ENCODE data around the gene DES.
"Not testable (repeated sequence)": the region's sequence is repeated elsewhere in the genome, so short reads cannot be mapped to it uniquely, and the experiment has no call there.

The DES gene

GRCh38 chr2:219400562-219400961 is 17.6 kb upstream of the DES start:
- DNase-seq, result no peak

DNA sequence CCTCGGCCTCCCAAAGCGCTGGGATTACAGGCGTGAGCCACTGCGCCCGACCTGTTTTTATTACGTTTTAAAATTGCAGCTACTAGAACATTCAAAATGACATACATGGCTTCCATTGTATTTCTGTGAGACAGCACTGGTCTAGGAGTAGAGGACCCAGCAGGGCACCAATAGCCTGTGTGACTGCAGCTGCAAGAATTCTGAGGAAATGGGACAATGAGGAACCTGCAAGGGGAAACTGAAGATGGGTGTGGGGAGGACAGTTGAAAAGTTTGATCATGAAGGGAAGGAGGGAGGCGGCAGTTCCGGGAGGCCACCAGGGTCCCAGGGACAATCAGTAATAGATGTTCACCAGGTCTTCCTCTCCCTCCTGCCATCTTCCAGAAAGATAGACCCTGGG is 16.6 kb upstream of the DES start:
- DNase-seq, result no peak

- peak; percentile 64 to 67 for DNase-seq
Measured at GRCh38 chr2:219402665-219403515, 15.3 kb upstream of the DES start.

- DNase-seq, result no peak
Measured at GRCh38 chr2:219403861-219404260, 14.3 kb upstream of the DES start.

DNA sequence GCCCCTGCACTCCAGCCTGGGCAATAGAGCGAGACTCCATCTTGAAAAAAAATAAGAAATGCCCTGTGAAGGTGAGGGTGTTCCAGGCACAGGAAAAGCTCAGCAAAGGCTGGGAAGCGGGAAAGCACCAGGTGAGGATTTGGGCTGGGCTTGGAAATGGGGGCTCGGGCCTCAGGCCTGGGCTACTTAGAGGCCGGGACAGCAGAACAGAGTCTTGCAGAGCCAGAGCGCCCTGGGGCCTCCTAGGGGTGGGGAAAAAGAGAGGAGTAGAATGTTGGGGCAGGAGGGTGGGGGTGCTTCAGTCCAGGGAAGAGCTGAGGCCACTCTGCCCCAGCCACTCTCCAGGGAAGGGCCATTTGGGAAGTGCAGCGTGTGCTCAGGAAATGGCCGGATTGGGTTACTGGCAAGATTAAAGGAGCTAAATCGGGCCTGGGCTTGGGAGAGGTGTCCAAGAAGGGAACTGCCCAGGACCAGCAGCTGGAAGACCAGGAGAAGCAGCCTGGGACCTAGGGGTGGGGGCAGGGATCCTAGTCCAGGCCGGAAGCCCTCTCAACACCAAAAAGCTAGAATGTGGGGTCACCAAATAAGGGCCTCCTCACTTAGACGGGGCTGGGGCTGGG is 13.8 kb upstream of the DES start:
- DNase-seq, result no peak

DNA sequence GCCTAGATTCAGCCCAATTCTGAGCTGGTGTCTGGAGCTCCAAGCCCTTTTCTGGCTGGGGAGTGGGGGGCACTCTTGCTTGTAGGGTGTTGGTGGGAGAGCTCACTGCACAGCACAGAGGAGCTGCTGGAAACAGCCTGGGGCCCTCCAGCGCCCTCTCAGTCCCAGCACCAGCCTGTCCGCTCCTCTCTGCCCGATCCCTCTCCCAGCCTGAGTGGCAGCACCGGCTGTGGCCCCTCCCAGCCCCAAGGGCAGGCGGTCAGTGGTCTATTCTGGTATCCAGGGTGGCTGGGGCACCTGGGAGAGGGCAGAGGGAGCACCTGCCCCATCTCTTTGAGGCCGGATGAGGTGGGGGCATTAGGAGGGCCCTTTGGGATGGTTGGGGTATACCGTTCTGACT is 13.2 kb upstream of the DES start:
- DNase-seq, result no peak

- DNase-seq, result no peak
Measured at GRCh38 chr2:219405451-219405850, 12.7 kb upstream of the DES start.

GRCh38 chr2:219405958-219406860 is 12.0 kb upstream of the DES start:
- DNase-seq, result no peak

DNA sequence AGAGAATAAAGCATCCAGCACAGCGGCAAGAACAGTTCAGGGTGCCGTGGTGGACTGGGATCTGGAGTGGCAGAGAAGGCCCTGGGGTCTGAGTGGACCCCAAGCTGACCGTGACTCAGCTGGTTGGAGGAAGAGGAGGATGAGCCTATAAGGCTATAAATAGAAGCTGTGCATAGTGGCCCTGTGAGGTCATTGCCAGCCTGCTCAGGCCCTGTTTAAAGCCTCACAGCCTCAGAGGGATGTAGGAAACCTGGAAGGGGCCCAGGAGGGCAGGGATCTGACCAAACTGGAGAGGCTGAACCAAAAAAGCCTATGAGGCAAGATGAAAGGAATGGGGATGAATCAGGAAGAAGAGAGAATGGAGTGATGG is 11.3 kb upstream of the DES start:
- no peak for DNase-seq

- DNase-seq, result not testable (repeated sequence)
Measured at GRCh38 chr2:219407343-219407742, 10.8 kb upstream of the DES start.

- DNase-seq, result no peak
Measured at GRCh38 chr2:219408204-219408603, 10.0 kb upstream of the DES start.

DNA sequence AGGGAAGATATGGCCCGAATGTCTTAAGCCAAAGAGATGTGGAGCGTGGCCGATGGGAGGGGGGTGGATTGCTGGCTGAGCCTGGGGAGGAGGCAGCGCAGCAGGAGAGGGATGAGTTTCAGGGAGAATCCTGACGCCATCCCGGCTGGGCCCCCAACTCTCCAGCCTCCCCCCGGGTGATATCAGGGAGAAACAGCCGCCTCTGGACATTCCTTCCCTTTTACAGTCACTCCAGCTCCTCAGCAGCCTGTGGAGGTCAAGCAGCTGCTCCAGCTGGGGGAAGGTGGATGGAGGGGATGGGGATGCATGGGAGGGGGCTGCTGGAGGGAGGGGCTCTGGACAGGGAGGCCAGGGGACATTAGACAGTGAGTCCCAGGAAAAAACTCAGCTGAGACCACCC is 9.5 kb upstream of the DES start:
- DNase-seq, result no peak

GRCh38 chr2:219409619-219410018 is 8.6 kb upstream of the DES start:
- no peak for DNase-seq

- no peak for DNase-seq
Measured at GRCh38 chr2:219410390-219410789, 7.8 kb upstream of the DES start.

- DNase-seq, result no peak
Measured at GRCh38 chr2:219414857-219415256, 3.3 kb upstream of the DES start.

DNA sequence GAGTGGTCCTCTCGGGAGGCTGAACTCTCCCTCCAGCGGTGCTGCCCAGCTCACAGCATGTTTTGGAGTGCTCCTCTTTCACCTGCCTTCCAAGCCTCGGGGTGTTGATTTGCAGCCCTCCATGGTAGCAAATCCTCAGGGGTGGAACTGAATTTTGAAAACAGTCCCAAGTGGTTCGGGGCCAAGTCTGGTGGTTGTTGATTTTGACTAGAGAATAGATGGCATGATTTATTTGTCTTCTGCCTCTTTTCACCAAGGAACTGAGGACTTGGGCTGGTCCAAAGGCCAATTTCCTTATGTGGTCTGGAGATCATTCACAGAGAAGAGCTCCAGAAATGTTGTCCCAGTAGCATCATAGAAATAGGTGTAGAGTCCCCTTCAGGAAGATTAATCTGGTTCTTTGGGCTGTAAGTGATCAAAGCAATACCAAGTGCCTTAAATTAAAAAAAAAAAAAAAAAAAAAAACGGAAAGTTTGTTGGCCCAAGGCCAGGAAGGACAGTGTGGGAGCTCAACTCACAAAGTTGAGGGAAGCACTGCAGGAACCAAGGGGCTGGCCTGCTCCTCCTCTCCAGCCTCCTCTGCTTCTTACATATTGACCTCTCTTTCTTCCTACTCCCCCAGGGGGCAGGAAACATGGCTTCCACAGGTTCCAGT is 2.5 kb upstream of the DES start:
- DNase-seq, result no peak

DNA sequence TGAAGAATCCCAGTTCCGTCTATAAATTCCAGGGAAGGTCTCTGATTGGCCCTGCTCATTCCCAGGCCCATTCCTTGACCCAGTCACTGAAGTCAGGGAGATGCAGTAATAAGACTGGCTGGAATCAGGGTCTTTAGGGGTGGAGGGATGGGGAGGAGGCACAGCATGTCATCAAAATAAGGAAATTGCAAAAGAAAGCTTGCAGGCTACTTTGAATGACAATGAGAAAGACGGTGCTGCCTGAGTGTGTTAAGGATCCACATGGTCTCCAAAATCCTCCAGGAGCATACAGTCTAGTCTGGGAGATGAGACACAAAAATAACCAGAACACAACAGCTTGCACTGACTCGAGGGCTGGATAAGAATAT is 2.0 kb upstream of the DES start:
- DNase-seq, result no peak

- DNase-seq, result no peak
Measured at GRCh38 chr2:219416938-219417337, 1.2 kb upstream of the DES start.

- no peak for DNase-seq
Measured at GRCh38 chr2:219417374-219417773, 803 bp upstream of the DES start.

- DNase-seq, result no peak
Measured at GRCh38 chr2:219419012-219419324, 791 bp downstream of the DES start.

DNA sequence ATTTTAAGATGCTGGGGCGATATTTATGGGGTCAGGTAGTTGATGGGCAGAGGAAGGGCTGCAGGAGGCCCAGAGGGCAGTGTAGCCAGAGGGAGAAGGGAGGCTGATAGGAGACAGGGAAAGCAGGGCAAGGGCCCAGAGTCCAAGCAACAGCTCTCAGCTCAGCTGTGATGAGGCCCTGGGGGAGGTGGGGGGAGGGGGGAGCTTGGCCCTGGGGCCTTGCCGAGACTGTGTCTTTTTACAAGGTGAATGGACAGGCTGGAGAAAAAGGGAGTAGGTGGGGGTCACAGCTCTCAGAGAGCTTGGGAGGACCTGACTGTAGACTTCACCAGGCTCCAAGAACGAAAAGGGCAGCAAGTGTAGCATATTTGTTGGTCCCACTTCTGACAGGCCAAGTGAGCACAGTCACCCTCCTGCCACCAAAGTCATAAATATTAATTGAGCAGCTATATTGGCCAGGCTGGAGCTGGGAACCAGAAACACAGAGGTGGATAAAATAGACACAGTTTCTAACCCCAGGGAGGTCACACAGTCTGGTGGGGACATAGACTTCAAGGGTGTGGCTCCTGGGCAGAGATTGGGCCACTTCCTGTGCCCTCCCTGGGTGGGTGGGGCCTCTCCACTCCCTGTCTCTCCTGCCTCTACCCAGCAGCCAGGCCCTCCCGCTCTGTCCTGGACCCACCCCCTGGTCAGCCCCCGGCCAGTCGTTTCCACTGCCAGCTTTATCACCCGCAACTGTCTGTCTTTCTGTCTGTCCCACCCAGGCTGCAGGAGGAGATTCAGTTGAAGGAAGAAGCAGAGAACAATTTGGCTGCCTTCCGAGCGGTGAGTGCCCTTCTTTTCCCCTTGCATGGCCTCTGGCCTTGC is 1.4 kb downstream of the DES start:
- DNase-seq, result no peak

DNA sequence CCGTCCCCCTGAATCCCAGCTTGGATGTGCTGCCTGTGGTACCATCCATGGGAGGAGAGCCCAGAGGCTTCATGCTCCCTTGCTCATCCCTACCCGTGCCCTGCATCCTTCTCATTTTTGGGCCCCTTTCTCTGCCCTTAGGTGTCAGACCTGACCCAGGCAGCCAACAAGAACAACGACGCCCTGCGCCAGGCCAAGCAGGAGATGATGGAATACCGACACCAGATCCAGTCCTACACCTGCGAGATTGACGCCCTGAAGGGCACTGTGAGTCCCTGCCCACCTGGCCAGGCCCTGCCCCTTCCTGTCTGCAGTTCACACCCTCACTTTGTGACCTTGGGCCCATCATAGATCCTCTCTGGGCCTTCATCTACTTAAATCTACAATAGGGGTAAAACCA is 2.5 kb downstream of the DES start:
- DNase-seq, result no peak

Measured in CD4-positive, alpha-beta T cell treated with Interleukin-1 beta for 1 hour (primary cell).